GM18909 (cell line): Measurements from ENCODE around the gene AVL9.
"Not testable (repeated sequence)": the region's sequence is repeated elsewhere in the genome, so short reads cannot be mapped to it uniquely, and the experiment has no call there.

ENCODE experiments used
- ATAC-seq: cut with Tn5 transposase; IDR thresholded peaks from one replicate; pipeline ENCODE4 v1.9.1; 2021; ENCODE audit warnings: mild to moderate bottlenecking; ENCODE audit not compliant: unreplicated experiment, poor library complexity

The AVL9 gene

DNA sequence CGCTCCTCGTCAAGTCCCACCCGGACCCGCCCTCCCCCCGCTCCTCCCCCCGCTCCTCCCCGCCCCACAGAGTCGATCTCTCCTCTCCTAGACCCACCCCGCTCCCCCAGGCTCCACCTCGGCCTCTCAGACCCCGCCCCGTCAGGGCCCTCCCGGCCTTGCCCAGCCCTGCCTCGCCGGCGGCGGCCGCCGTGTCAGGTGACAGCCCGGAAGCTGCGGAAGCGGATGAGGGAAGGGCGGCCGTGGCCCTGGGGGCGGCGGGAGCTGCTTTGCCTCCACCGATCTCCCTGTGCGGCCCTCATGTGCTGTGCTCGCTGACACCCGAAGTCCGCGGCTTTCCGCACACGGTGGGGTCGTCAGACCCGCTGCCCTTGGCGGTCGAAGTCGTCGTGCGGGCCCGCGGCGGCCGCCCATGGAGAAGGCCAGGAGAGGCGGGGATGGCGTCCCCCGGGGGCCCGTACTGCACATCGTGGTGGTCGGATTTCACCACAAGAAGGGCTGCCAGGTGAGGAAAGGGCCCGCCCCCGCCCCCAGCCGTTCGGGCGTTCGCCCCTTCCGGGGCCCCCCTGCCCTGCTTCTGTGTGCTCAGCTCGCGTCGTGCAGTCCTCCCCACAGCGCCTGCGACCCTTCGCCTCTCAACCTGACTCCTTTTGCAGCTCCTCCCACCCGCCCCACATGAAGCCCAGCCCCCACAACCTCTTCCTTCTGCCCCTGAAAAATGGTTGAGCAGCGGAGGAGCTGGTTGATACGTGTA, at the start of gene AVL9:
Gene AVL9, plus strand, starts transcription at position 192 of the 754 bp plus-strand sequence. Its CDS starts 221 bp downstream, at position 413.
- ATAC-seq = peak; percentile 96

DNA sequence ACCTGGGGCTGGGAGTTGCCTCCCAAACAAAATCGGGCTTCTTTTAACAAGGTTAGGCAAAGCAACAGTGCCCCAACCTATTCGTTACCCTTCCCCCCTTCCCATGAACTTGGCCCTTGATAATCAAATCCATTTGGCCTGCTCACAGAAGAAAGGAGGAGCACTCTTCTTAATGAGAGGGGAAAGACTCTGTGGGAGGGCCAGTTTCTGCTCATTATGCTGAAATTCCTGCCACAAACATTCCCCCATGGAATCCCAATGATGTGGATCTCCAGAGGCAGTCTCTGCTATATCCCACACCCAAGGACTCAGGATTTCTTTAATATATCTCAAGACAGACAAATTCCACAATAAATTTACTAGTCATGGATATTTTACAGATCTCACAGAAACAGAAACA, 48.1 kb upstream of the AVL9 start:
- ATAC-seq = no peak

DNA sequence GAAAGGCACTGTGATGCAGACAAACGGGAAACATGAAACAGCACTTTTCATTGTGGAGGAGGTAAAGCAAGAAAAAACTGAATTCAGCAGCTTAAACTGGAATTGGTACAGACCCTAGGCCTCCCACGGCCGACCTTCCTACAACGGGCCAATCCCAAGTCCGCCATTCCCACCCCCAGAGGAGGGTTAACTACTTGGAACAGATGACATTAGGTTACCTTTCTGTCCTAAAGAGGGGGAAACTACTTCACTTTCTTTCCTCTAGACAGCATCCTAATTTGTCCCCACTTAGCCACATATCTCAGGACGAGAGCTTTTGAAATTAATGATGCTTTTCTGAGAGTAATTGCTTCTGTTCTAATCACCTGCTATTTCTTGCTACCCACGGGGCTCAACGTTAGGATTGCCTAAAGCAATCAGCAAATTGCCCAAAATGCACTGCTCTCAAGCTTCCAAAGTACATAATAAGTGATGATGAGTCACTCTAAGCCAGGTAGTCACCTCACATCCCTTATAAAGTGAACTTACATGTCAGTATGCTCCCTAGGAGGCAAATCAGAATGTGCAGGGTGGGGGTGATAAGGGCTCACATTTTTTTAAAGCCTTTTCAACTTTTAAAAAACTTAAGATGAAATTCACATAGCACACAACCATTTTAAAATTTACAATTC, 41.8 kb upstream of the AVL9 start:
- ATAC-seq = no peak

DNA sequence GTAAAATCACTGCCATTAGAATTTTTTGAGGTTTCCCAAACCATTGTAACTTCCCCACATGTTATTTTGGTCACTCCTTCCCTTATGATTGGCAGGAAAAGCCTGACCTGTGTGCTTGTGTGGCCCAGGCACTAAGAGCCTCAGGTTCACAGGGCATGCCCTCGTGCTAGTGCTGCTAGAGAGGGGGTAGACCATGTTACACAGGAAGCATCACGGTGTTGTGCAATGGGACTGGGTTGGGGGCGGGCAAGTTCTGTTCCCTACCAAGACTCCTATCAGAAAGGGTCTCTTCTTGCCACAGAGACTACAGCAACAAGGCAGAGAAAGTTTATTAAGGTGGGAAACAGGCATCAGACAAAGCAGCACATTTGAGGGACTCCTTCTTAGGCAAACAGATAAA, 37.3 kb upstream of the AVL9 start:
- ATAC-seq = no peak

DNA sequence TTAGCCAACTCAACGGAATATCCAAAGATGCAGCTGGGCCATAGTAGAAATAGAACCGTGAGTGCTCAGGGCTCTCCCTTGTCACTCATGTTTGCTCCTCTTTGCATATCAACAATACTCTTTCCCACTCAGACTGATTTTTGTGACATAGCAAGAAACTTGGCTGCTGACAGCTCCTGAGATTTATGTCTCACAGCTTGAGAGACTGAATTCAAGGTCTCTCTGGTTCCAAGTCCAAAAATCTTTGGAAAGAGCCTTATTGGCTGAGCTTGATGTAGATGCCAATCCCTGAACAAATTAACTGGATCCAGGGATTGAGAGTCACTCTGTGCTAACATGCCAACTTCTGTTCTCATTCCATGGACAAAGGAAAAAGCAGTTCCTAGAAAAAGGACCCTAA, 35.5 kb upstream of the AVL9 start:
- no peak for ATAC-seq

DNA sequence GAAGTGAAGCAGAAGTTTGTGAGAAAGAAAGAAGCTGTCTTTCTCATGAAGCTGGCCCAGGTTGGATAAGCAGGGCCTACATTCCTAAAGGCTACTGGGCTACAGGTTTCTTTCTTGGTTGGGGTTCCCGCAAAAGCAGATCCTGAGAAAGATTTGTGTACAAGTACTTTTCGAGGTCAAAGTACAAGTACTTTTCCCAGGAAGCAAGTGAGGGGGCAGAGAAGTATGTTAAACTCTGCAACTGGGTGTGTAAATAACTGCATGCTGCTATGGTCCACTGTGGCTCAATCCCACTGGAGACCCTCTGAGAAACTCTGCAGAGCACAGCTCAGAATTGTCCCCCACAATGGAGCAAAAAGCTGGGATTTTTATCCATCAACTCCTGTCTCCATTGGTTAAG, 33.8 kb upstream of the AVL9 start:
- ATAC-seq = no peak

DNA sequence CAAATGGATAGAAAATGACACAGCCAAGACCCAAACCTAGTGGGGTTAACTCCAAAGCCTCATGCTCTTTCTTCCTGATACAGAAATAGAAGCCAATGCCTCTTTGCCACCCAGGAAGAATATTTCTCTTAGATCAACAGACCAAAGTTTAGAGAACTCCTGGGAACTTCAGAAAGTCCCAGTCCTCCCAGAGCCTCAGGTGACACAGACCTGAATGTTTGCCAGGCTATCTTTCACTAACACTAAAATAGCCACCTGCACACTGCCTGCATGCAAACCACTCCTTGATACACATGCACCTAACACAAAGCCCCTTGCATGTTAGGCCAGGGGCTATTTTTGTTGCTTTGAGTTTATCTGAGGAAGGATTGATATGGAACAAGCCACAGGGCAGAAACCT, 32.8 kb upstream of the AVL9 start:
- no peak for ATAC-seq

DNA sequence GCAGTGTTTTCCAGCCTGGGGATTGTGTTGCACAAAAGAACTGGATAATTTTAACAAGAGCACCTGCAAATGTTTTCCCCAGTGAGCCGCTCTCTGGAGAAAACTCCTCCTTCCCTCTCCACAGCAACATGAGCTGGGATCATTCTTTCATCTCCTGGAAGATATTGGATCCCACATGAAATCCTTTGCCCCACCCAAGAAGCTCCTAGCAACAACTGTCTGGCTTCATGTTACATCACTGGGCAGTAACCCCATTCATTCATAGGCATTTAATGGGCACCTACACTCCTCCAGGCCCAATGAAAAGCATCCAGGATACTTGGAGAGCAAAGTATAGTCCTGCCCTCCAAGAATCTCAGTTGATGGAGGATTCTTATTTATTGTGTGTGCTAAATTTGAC, 32.3 kb upstream of the AVL9 start:
- no peak for ATAC-seq

DNA sequence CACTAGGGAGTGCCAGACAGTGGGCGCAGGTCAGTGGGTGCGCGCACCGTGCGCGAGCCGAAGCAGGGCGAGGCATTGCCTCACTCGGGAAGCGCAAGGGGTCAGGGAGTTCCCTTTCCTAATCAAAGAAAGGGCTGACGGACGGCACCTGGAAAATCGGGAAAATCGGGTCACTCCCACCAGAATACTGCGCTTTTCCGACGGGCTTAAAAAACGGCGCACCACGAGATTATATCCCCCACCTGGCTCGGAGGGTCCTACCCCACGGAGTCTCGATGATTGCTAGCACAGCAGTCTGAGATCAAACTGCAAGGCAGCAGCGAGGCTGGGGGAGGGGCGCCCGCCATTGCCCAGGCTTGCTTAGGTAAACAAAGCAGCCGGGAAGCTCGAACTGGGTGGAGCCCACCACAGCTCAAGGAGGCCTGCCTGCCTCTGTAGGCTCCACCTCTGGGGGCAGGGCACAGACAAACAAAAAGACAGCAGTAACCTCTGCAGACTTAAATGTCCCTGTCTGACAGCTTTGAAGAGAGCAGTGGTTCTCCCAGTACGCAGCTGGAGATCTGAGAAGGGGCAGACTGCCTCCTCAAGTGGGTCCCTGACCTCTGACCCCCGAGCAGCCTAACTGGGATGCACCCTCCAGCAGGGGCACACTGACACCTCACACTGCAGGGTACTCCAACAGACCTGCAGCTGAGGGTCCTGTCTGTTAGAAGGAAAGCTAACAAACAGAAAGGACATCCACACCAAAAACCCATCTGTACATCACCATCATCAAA, 30.5 kb upstream of the AVL9 start:
- not testable (repeated sequence) for ATAC-seq

DNA sequence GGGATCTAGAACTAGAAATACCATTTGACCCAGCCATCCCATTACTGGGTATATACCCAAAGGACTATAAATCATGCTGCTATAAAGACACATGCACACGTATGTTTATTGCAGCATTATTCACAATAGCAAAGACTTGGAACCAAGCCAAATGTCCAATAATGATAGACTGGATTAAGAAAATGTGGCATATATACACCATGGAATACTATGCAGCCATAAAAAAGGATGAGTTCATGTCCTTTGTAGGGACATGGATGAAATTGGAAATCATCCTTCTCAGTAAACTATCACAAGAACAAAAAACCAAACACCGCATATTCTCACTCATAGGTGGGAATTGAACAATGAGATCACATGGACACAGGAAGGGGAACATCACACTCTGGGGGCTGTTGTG, 25.3 kb upstream of the AVL9 start:
- not testable (repeated sequence) for ATAC-seq

DNA sequence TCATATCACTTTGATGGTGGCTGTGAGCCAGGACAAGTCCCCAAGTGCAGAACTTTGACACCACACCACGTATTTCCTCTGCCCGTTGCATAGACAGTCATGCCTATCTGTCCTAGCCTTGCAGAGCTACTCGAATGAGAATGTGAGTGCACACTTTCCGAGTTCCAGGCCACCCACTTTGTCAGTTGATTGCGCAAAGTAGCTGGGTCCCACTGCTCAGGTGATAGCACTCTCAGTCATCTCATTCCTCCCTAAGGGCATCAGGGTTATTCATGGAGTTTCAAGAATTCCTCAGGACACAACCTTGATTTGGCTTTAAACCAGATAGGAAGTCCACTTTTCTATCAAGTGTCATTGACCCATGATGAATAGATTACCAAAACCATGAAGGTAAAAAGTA, 24.4 kb upstream of the AVL9 start:
- no peak for ATAC-seq

DNA sequence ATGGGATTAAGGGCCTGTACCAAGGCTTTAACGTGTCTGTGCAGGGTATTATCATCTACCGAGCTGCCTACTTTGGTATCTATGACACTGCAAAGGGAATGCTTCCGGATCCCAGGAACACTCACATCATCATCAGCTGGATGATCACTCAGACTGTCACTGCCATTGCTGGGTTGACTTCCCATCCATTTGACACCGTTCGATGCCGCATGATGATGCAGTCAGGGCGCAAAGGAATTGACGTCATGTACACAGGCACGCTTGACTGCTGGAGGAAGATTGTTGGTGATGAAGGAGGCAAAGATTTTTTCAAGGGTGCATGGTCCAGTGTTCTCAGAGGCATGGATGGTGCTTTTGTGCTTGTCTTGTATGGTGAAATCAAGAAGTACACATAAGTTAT, 23.3 kb upstream of the AVL9 start:
- ATAC-seq = no peak

DNA sequence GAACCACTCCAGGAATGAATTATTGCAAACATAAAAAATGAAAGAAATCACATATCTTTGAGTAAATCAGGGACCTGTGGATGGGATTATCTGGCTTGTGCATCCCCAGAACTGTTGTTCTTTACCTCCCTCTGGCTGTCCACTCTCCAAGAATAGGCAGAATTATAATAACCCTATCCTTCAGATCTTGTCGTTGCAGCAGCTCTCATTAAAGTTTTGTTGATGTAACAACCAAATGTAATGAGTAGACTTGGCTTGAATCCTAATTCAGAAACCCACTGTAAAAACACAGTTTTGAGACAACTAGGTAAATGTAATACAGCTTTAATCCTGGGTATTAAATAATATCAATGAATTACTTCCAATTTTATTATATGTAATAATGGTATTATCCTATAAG, 21.3 kb upstream of the AVL9 start:
- ATAC-seq = no peak

DNA sequence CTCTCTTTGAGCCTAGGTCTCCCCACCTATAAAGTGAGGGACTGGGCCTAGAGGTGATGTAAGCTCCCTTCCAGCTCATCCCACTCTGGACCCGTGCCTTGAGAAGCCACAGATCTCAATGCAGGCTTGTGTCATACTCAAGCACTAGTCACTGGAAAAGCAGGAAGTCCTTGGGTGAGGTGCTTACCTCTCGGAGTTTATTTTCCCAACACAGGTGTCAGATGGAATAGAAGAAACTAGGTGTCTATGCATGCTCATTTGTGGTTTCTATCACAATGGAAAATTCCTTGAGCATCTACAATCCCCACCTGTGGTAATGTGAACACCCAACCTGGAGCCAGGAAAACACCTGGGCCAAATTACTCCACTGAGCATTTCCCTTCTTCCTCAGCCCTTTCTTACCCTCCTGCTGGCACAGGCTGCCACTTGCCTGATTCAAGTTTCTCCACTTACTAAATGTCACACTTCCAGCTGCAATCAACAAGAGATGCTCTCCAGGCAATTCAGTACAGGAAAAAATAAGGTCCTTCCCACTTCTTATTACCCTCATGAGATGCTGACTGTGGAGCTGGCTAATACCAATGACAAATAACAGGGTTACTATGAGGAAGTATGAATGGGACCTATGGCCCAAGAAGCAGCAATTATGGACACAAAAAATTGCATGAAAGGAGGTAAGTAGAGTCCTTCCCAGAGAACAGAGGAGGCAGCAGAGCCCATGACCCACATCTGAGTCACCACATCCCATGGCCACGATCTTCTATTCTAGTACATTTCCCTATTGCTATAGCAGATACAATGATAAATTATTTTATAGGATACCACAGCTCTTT, 18.3 kb upstream of the AVL9 start:
- no peak for ATAC-seq

DNA sequence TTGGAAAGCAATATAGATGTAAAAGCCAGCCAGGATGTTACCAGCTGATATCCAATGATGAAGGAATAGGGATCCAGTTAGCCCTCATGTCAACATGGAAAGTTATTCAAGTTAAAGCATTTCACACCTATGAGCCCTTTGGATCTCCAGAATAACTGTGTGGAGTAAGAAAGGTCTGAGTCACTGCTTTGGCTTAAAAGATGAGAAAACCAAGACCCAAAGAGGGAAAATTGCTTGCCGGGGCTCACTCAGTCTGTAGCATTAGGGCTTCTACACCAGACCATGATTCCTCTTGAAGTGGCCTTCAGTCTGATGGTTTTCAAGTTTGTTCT, 17.7 kb upstream of the AVL9 start:
- no peak for ATAC-seq

DNA sequence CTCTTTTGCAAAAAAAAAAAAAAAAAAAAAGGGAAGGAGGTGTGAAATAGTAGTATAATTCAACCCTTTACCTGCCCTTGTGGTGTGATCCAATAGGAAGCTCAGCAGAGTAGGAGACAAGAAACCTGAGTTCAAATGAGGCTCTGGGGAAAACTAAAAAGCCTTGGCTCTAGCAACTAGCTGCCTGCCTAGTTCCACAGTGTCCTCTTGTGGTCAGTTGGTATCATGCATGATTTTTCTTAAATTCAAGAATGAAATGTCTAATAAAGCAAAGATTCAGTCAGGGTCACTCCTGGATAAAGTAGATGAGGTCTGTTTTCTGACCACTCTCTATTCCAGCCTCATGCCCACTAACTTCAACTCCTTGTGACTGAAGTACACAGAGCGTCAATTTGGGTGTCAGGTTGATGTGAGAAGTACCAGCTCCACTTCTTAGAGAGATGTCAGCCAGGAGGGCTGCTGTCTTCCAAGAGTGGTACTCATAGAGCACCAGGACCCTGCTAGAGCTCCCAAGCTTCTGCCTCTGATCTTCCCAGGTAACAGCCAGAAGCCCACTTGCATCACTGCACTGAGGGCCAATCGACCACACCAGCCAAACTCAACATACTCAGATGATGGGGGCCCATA, 15.6 kb upstream of the AVL9 start:
- ATAC-seq = no peak

DNA sequence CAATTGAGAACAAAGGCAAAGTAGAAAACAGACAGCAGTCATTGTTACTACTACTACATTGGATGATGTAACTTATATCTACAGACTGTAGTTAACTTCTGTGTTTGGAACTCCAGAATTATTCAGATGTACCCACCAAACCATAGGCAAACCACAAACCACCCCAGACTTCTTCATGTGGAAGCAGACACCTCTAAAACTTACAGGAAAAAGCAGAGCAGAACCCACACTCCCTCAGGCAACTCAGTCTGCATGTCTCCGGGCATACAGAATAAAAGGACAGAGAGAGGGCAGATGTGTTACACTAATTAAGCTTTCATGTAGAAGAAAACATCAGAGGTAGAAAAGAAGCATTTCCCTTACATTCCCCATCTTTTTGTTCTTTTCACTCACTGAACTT, 14.1 kb upstream of the AVL9 start:
- no peak for ATAC-seq

DNA sequence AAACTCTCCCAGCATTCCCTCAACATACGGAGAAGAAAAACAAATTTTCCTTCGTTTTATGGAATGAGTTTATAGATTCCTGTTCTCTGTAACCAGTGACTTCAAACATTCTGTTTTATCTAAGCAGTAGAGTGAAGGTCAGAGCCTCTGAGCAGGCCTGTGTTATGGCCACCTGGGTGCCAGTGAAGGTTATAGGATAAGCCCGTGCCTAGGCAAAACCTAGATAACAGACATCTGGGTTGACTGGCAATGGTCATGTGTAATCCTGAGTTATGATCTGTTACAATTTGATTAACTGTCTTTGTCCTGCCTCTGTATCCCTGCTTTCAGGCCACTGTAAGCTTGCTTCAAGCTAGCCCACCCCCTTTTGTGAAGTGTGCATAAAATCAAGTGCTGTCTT, 13.4 kb upstream of the AVL9 start:
- no peak for ATAC-seq

DNA sequence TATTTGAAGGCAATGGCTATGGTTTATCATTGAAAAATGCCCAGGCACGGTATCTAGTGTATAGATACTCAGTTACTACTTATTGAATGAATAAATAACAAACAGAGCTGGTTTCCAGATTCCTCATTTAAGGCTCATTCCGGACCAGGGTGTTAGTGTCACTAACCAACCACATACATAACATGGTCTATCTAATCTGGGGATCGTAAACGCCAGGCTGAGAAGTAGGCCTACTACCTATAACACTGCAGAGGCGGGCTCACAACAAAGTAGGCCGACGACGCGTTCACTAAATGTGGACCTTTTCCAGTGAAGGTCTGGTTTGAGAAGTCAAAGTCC, 5.5 kb upstream of the AVL9 start:
- ATAC-seq = peak; percentile 3

DNA sequence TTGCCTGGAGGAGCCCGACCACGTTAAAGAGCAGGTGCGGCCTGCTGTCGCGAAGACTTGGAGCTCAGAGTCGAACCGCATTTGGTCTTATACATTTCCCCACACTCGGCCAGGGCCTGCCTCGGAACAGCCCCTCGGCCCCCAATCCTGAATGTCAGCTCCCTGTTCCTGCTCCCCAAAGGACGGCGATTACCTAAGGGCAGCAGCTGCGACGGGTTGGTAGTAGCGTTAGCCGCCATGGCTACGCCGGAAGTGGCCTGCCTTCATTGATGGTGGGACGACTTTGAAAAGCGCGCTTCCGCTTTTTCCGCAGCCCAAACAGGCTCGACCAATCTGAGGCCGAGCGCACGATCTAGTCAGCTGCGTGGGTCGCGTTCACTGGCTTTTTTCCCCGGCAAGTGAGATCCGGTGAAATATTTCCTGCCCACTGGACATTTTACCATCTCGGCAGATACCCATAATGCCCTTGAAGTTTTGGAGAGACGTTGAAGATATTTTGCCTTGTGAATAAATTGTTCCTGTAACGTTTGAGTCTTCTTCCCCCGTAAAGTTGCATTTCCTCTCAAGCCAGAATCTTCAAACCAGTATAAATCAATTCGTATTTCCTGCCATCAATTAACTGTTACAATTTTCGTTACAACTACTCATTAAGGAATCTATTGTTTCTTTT, 5.0 kb upstream of the AVL9 start, which contains the start of gene LSM5:
Gene LSM5, minus strand, starts transcription at position 254 of the 670 bp plus-strand sequence. Its CDS starts 15 bp downstream, at position 239.
- peak; percentile 84 for ATAC-seq
